NCI-H187 (cell line): ENCODE results near the gene EIF2S3.
A peak's percentile ranks its signal among the peaks of the same experiment; 100 is the strongest.
"Not testable (repeated sequence)": the region's sequence is repeated elsewhere in the genome, so short reads cannot be mapped to it uniquely, and the experiment has no call there.

Experiments used
- DNase-seq, 2 experiments: peaks; one replicate each; lab custom pipeline; 2025; lab: John Stamatoyannopoulos, UW

EIF2S3 gene

GRCh38 chrX:24050522-24051318 is 4.0 kb upstream of the EIF2S3 start:
- DNase-seq, result not testable (repeated sequence)

- no peak for DNase-seq
These were observed 244 bp downstream of the EIF2S3 start for GRCh38 chrX:24055043-24055356.

GRCh38 chrX:24063488-24063887 is 8.7 kb downstream of the EIF2S3 start:
- no peak for DNase-seq

- no peak for DNase-seq
These were observed 15.1 kb downstream of the EIF2S3 start for GRCh38 chrX:24069877-24070276.

GRCh38 chrX:24079411-24079810 is 24.7 kb downstream of the EIF2S3 start:
- no peak for DNase-seq

GRCh38 chrX:24080245-24080644 is 25.5 kb downstream of the EIF2S3 start:
- not testable (repeated sequence) for DNase-seq

GRCh38 chrX:24080704-24081103 is 25.9 kb downstream of the EIF2S3 start:
- DNase-seq, result no peak

- peak in 1 of 2 experiments; percentile 0 for DNase-seq
These were observed 27.0 kb downstream of the EIF2S3 start for GRCh38 chrX:24081661-24082154.

- DNase-seq, result no peak
These were observed 27.7 kb downstream of the EIF2S3 start for GRCh38 chrX:24082447-24082846.

- DNase-seq, result no peak
These were observed 30.3 kb downstream of the EIF2S3 start for GRCh38 chrX:24085101-24085500.

GRCh38 chrX:24090300-24091200 is 35.8 kb downstream of the EIF2S3 start:
- DNase-seq, result no peak

GRCh38 chrX:24093746-24094145 is 39.0 kb downstream of the EIF2S3 start:
- DNase-seq, result no peak

GRCh38 chrX:24097741-24098260 is 43.0 kb downstream of the EIF2S3 start:
- no peak for DNase-seq

GRCh38 chrX:24098932-24099331 is 44.2 kb downstream of the EIF2S3 start:
- DNase-seq, result no peak

- no peak for DNase-seq
These were observed 44.6 kb downstream of the EIF2S3 start for GRCh38 chrX:24099394-24099793.

- no peak for DNase-seq
These were observed 46.0 kb downstream of the EIF2S3 start for GRCh38 chrX:24100713-24101112.

- peak in 1 of 2 experiments; percentile 30 for DNase-seq
These were observed 55.3 kb downstream of the EIF2S3 start for GRCh38 chrX:24110069-24110468.

GRCh38 chrX:24113181-24113580 is 58.4 kb downstream of the EIF2S3 start:
- no peak for DNase-seq

GRCh38 chrX:24117258-24117657 is 62.5 kb downstream of the EIF2S3 start:
- no peak for DNase-seq

- no peak for DNase-seq
These were observed 69.6 kb downstream of the EIF2S3 start for GRCh38 chrX:24124244-24124799.

- DNase-seq, result no peak
These were observed 70.4 kb downstream of the EIF2S3 start for GRCh38 chrX:24125028-24125612.
